Esophagus mucosa (tissue), 1 donor: Measurements from ENCODE around the gene PDE6B. TPM values are rescaled to one million over a fixed set of nuclear protein-coding genes. Genes with fewer than 3 reads are reported as not detected.

Source experiments
- ATAC-seq: fragments of 200-7000 bp; cut with Tn5 transposase; one replicate; pipeline ENCODE4 v1.9.1; 2020
- total RNA-seq: library from RNA; stranded (reverse); gene quantifications from one replicate; pipeline ENCODE4 v1.2.4, GENCODE V29; 2023
- donor health status: DM: yes; HTN: yes; CAD: no.

Gene PDE6B
- total RNA-seq, 1 donor from 2014 or later, result 0.88 TPM

DNA sequence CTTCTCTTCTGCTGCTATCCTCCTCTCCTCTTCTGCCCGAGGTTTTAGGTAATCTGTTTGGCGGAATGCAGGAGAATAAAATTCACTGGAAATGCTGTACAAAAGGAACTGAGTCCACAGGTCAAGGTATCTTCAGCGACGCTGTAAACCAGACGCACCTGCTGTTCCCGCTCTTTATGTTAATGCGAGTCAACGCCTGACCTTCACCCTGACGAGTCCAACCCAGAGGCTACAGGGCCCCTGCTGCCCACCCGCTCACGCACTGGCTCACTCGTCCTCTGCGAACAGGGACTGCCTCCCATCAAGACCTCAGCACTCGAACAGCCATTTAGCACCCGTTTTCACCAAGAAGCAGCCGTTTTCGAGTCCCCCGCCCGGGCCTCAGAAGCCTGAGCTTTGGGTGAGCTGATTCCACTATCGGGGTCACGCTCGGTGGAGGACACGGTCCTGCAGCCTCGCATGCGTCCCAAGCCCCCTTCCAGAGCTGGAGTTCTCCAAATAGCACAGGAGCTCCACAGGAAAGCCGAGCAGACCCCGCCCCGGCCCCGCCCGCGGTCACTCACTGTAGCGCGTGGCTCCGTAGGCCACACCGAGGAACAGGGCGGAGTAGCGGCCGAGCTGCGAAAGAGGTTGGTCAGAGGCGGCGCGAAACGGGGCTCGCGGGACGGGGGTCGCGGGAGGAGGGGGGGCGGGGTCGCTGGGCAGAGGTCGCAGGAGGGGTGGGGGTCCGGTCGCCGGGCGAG lies 48.1 kb downstream of the PDE6B start:
- peak; percentile 37 for ATAC-seq

DNA sequence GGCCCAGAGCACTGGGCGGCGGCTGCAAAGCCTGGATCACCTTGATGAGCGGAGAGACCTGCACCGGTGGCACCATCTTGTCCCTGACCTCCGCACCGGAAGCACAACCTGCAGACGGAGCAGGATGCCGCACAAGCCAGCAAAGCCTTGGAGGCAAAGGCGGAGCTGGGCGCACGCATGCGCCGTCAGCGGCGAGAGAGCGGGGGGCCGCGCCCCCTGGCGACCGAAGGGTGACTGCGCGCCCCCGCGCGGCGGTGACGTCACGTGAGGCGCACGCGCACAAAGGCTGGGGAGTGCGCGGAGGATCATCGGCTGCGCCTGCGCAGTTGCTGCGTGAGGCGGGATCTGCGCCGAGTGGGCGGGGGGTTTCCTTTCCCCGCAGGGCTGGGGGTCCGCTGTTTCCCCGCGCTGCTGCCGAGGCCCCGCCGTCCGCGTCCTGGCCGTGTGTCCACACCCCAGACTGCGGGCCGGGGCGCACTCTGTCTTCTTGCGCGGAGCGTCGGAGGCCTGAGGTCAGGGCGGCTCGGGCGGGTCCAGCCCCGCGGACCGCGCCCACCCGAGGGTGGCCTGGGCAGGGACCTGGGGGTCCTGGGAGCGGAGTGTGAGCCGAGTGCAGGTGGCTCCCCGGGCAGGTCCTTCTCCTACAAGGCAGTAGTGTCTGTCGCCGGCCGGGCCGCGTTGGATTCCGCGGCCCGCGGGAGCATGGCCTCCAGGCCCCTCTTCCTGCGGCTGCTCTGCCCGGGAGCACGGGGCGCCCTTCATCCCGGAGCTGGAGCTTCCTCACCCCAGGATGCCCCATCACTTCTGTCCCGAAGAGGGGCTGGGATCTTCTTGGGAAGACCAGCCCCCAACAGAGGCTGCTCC lies 49.0 kb downstream of the PDE6B start, which contains the start of the genes ATP5ME and MYL5:
TSS of gene ATP5ME (minus strand) at position 105 of the 864 bp plus-strand sequence. CDS start at position 76, 29 bp downstream.
TSS of gene MYL5 (plus strand) at position 371 of the 864 bp plus-strand sequence. CDS start 3,485 bp downstream, outside the sequence.
- ATAC-seq, result peak; percentile 86

DNA sequence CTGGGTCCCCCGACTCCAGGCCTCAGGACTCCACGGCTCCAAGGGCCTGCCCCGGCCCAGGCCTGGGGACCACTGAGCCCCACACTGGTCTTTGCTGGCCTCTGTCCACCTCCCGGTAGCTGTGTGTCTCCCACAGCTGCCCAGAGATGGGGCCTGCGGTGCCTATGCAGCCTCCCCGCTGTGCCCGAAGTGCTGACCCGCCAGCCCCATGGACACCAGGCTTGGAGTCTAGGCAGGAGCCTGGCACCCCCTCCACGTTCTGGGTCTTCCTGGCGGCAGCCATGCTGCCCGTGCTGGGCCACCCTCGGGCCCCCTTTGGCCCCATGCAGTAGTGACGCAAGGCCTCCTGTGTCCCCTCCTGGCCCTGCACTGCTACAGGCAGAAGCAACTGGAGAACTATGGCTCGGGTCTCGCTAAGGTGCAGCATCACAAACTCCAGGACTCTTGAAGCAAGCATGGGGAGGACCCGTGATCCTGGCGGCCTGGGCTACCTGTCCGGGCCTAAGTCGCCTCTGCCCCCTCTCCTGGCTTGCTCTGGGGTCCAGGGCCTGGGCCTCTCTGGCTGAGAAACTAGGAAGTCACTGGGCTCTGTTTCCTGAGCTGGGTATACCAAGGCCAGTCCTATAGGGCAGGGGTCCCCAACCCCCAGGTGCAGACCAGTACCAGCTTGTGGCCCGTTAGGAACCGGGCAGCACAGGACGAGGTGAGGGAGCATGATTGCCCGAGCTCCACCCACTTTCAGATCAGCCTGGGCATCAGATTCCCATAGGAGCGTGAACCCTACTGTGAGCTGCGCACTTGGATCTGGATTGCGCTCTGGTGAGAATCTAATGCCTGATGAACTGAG lies 49.9 kb downstream of the PDE6B start:
- peak; percentile 1 for ATAC-seq

DNA sequence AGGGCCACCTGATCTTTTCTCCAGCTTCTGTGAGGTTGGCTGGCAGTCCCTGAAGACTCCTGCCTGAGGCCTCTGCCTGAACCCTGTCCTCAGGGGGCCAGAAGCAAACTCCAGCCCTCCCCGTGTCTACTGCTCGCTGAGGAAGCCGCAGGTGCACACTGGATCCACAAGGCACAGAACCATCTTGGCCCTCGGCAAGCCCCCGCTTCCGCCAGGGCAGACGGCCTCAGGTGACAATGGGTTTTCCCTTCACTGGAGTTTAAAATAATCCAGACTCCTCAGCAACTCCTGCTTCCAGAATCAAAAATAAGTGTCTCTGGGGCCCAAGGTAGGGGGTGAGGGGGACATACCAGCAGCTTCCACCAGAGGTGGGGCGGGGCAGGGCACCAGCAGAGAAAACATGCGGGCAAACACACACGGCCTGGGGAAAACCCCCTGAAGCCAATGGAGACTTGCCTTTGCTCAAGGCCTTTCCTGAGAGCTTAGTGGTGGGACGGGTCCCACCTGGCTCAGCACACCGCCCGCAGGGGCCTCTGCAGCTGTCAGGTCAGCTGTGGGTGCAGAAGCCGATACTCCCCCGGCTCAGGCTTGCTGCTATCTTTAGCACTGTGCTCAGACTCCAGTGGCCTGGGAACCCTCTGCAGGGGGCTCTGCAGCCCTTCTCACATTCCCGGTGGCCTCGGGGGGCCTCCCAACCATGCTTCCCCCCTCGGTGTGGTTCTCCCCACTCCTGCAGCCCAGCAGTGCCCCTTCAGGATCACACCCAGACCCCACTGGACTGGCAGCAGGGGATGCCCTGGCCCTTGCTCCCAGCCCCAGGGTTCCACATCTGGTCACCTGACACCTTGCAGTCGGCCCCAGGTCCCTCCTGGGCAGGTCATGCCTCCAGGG lies 50.9 kb downstream of the PDE6B start:
- ATAC-seq, result no peak

DNA sequence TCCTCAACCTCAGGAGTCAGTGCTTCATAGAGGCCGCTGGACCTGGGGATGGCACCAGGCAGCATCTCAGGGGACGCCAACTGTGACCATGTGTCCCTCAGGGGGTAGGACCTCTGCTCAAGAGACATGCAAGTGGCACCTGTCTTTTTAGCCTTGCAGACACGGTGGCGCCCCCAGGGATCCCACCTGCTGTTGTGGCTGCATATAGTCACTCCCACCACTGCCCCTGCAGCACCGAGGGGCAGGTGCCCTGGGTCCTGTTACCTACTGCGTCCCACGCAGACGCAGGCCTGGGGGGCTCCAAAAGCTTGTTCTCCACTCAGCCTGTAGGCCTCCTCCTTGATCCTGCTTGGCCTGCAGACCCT lies 51.5 kb downstream of the PDE6B start:
- no peak for ATAC-seq

DNA sequence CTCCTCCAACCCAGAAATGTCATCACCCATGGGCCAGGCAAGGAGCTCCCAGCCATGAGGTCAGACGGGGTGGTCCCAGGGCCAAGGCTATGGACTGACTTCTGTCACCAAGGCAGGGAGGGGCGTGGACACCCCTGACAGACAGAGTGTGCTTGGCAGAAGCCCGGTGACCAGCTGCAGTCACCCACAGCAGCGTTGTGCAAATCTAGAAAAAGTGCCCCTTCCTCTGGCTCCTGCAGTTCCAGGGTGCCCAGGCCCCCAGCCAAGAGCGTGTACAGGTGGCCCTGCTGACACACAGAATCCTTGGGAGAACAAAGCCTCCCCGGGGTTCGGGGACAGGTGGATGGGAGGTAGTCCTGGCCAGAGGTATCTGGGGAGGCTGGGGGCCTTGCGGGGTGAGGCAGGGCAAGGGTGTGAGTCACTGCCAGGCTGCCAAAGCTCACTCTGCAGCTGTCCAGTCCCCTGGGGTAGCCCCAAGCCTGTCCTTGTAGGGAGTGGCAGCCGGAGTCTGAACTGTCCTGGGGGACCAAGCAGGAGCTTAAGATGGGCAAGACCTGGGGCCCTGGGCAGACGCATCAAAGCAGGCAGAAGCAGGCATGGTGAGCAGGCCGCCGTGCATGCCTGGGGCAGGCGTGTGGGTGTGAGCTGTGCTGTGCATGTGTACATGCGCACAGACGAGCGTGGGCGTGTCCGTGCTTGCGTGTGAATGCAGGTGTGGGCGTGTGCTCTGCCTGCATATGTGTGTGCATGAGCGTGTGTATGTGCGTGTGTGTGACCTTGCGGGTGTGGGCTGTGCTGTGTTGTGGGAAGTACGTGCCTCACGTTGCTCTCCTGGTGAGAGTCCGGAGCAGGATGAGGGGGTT lies 52.3 kb downstream of the PDE6B start:
- ATAC-seq, result peak; percentile 51

DNA sequence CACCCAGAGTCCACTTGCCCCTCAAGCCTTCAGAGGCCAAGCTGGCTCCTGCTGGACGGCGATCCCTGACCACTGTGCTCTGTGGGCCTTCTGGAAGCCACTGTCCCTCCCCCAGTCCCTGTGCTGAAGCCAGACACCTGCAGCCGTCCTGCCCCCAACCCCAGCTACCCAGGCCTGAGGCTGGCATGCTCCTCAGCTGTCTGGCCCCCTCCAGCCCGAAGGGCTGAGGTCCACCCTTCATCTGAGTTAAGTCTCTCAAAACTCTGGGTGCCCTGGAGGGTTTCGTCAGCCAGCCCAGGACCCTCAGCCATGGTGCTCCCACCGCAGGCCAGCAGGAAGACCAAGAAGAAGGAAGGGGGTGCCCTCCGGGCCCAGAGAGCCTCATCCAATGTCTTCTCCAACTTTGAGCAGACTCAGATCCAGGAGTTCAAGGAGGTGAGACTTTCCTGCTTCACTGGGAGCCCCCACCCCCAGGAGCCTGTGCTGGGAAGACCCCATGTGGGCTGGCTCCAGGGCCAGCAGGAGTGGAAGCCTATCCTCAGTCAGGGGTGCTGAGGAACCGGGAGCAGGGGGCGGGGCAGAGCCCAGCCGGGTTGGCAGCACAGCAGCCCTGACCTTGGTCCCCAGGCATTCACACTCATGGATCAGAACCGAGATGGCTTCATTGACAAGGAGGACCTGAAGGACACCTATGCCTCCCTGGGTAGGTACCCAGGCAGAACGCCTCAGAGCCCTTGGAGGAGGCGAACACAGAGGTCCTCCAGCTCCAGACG lies 53.1 kb downstream of the PDE6B start:
- no peak for ATAC-seq

DNA sequence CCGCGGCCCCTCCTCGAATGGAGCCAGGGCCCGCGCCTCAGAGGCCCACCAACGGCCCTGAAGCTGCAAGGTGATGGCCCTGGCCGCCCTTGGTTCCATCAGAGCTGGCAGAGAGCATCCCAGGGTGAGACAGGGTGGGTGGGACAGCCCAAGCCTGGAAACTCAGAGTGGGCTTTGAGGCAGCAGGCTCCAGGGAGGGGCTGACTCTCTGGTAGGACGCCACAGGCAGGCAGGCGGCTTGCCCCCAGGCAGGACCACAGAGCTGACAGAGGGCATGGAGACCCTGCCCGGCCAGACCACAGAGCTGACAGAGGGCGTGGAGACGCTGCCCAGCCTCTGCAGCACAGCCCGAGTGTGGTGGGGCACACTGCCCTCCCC lies 53.7 kb downstream of the PDE6B start:
- ATAC-seq, result no peak

DNA sequence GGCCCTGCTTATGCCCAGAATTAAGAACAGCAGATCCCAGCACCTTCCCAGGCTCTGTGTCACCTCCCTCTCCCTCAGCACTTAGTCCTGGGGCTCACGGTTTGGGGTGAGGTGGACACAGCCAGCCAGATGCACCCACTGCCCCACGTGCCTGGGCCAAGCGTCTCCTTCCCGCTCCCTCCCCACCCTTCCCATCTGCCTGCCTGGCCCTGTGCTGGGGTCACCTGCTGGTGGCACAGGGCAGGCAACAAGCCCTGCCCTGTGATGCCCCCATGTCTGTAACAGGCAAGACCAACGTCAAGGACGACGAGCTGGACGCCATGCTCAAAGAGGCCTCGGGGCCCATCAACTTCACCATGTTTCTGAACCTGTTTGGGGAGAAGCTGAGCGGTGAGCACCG lies 54.3 kb downstream of the PDE6B start:
- no peak for ATAC-seq

DNA sequence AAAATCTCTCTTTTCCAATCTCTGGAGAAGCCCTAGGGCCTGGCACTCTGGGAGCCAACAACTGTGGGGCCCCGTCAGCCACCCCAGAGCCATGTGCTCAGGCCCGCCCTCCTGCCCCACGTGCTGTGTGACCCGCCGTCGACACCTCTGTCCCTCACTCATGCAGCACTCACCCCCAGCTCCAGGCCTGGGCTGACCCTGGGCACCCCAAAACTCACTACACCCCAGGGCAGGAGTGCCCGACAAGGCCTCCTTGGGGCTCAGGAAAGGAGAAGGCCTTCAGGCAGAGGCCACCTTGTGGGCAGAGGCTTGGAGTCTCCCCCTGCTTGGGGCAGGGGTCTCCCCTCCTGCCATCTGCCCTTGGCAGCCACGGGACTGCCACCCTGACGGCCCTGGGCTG lies 54.7 kb downstream of the PDE6B start:
- no peak for ATAC-seq

DNA sequence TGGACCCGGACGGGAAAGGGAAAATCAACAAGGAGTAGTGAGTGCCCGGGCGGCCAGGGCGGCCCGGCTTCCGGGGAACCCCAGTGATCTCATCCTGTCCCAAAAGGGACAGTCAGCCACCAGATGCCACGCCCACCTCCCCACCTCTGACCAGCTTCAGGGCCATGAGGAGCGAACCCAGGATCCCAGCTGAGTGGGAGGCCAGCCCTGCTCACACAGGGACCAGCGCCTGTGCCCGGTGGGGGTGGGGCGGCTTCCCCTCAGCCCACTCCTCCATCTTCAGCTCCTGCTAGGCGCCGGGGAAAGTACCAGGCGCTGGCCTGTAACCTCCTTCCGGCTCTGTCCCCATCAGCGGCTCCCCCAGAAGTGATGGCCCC lies 55.2 kb downstream of the PDE6B start:
- ATAC-seq, result no peak

DNA sequence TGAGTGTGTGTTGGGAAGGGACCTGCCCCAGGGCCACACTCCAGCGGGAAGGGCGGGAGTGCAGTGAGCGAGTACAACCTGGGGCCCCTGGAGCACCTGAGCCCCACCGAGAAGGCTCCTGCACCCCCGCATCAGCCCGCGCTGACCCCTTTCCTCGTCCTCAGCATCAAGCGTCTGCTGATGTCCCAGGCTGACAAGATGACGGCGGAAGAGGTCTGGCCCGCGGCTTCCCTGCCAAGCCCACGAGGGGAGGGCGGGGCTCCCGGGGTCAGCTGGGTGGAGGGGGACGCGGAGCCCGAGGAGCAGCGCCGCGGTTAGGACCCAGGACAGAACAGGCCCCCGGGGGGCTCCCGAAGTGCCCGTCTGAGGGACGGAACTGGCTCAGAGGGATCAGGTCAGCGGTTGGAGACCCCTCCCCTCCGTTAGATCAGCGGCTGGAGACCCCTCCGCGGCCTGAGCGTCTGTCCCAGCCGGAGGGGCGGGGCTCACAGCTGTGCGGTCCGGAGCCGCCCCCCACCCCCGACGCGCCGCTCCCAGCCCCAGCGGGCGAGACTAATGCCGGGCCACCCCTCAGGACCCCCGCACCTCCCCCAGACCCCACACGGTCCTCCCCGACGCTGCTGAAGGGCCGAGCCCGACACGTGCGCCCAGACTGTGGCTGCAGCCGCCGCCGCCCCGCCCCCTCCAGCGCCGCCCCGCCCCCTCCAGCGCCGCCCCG lies 55.7 kb downstream of the PDE6B start:
- peak; percentile 2 for ATAC-seq

DNA sequence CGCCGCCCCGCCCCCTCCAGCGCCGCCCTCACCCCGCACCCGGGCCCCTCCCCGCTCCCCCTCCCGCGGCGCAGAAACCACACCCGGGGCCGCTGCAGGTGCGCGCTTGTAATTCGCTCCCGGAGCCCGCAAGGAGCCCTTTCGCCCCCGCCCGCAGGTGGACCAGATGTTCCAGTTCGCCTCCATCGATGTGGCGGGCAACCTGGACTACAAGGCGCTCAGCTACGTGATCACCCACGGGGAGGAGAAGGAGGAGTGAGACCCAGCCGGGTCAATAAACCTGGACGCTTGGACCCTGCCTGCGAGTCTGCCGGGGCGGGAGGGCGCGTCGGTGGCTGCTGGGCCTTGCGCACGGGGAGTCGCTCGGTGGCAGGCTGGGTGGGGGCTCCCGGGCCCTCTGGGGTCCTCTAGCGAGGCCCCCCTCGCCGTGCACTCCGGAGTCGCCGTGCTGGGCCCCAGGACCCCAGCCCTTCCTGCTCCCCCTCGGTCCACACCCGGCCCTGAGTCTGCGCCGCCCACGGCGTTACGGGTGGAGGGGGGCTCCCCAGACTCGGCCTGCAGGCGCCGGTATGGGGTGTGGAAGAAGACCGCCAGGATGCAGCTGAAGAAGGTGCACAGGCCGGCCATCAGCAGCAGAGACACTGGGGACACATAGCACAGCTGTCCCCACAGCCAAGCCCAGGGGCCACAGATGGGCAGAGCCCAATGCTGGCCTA lies 56.5 kb downstream of the PDE6B start:
- ATAC-seq, result peak; percentile 55

DNA sequence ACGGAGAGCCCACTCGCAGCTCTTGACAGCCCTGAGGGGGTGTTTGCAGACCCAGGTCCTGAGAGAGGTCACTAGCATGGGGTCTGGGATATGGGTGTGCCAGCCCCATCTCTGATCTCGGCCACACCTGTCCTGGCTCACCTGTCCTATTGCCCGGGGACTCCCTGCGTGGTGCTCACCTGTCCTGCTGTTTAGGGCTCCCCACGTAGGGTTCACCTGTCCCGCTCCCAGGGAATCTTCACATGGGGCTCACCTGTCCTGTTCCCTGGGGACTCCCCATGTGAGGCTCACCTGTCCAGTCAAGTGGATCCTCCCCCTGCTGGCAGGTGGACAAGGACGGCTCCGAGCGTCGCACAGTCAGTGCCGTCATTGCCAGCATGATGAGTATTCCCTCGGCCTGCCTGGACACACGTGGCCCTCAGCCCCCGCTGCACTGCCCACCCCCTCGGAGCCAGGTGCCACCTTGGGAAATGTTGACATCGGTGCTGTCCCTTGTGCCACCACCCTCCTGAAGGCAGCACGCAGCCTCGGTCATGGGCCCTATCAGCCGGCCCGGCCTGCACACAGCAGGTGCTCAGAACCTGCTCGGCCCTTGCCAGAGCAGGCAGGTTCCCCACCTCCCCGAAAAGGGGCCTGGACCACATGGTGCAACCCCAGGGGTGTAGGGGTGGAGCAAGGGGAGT lies 57.3 kb downstream of the PDE6B start:
- ATAC-seq, result peak; percentile 5

DNA sequence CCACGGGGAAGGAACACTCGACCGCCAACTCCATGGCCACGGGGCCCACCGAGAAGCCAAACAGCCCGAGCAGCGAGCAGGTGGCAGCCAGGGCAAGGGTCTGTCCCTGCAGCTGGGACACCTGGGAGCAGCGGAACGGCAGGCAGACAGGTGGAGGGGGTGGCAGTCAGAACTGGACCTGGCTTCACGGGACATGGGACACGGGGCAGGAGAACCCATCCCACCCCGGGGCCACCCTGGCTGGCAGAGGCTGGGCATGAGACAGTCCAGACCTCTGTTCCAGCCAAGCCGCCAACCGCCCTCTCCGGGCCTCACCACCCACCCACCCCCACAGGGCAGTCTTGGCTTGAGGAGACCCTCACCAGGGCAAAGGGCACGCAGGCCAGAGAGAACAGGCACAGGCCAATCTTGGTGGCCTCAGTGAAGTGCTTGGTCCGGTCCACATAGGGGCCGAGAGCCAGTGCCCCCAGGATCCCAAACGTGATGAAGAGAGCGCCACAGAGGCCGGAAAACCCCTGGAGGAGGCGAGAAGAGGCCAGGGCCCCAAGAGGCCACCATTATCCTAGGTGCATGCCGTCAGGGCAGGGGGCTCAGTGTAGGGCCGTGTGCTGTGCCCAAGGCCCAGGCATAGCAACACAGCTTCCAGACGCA lies 58.0 kb downstream of the PDE6B start:
- ATAC-seq, result no peak

DNA sequence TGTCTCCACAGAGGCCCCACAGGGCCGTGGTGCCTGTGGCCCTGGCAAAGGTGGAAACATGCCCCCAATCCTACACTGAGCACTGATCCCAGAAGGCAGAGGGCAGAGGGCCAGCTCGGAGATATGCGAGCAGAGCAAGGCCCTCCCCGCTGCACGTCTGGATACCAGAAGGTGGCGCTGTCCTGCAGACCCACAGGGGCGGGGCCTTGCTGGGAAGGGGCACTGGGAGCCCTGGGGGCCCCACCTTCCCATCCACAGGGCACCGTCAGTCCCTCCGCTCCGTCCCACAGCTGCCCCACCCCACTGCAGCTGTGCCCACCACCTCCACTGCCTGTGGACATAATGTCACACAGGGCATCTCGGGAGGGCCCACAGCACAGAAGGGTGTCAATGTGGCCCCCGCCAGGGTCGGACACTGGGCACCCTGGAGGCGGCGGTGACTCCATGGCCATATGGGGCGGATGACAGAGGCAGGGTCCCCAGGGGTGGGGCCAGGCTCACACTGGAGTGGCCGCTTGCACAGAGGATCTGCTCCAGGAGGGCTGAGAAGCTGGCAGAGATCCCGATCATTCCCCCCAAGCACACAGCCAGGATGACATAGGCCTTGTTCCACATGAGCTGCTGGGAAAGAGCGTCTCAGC lies 58.7 kb downstream of the PDE6B start:
- ATAC-seq, result peak; percentile 7
